Trophoblast cell (in vitro differentiated cells and primary cell): ENCODE data around the gene DPYD.

ENCODE experiments used
- DNase-seq, 2 donors: peaks; one replicate each; pipeline ENCODE4 v3.0.0-alpha.2; 2016
- H2AFZ ChIP-seq: 2 replicates; pipeline ENCODE4 v1.6.1; 2013; ENCODE audit warnings: low read length, moderate library complexity, mild to moderate bottlenecking; ENCODE audit not compliant: insufficient read depth, poor library complexity
- H2AK5ac ChIP-seq: 2 replicates; pipeline ENCODE4 v1.6.1; 2013; ENCODE audit warnings: mild to moderate bottlenecking, low read length
- H2BK120ac ChIP-seq: 2 replicates; pipeline ENCODE4 v1.6.1; 2013; ENCODE audit warnings: low read length, mild to moderate bottlenecking, moderate library complexity; ENCODE audit not compliant: insufficient read depth, poor library complexity
- H2BK12ac ChIP-seq: 2 replicates; pipeline ENCODE4 v1.6.1; 2013; ENCODE audit warnings: mild to moderate bottlenecking, low read length, moderate library complexity
- H2BK5ac ChIP-seq: 2 replicates; pipeline ENCODE4 v1.6.1; 2013; ENCODE audit warnings: low read length, low read depth, moderate library complexity, mild to moderate bottlenecking; ENCODE audit not compliant: poor library complexity
- H3K14ac ChIP-seq: 2 replicates; pipeline ENCODE4 v1.6.1; 2013; ENCODE audit warnings: mild to moderate bottlenecking, low read length
- H3K18ac ChIP-seq: 2 replicates; pipeline ENCODE4 v1.6.1; 2013; ENCODE audit warnings: mild to moderate bottlenecking, low read length
- H3K23ac ChIP-seq: 2 replicates; pipeline ENCODE4 v1.6.1; 2013; ENCODE audit warnings: low read length
- H3K27ac ChIP-seq: 2 replicates; pipeline ENCODE4 v1.5.1; 2013; ENCODE audit warnings: low read depth, mild to moderate bottlenecking, inconsistent platforms, low read length, moderate library complexity
- H3K27me3 ChIP-seq: 2 replicates; pipeline ENCODE4 v1.6.1; 2013; ENCODE audit warnings: inconsistent platforms, mild to moderate bottlenecking, low read length, moderate library complexity; ENCODE audit not compliant: insufficient read depth
- H3K36me3 ChIP-seq, 2 experiments: 1 replicate in 1 of 2; 2 replicates in 1 of 2; pipeline ENCODE4 v1.6.1; 2013; ENCODE audit warnings: low read length in 2 of 2, mild to moderate bottlenecking in 2 of 2, moderate library complexity in 1 of 2; ENCODE audit not compliant: insufficient read depth in 2 of 2, control insufficient read depth in 1 of 2
- H3K4ac ChIP-seq: 2 replicates; pipeline ENCODE4 v1.6.1; 2013; ENCODE audit warnings: low read depth, mild to moderate bottlenecking, low read length, moderate library complexity
- H3K4me1 ChIP-seq, 2 experiments: 1 replicate in 1 of 2; 2 replicates in 1 of 2; pipeline ENCODE4 v1.6.1; 2013; ENCODE audit warnings: low read length in 2 of 2, mild to moderate bottlenecking in 2 of 2, moderate library complexity in 1 of 2; ENCODE audit not compliant: insufficient read depth in 2 of 2, control insufficient read depth in 1 of 2
- H3K4me2 ChIP-seq: 2 replicates; pipeline ENCODE4 v1.6.1; 2013; ENCODE audit warnings: inconsistent platforms, mild to moderate bottlenecking, low read length, moderate library complexity
- H3K4me3 ChIP-seq: 2 replicates; pipeline ENCODE4 v1.5.1; 2013; ENCODE audit warnings: mild to moderate bottlenecking, low read depth, low read length, inconsistent platforms
- H3K79me1 ChIP-seq: one replicate; pipeline ENCODE4 v1.6.1; 2013; ENCODE audit warnings: low read length
- H3K79me2 ChIP-seq: 2 replicates; pipeline ENCODE4 v1.6.1; 2013; ENCODE audit warnings: low read length, mild to moderate bottlenecking; ENCODE audit not compliant: control insufficient read depth, insufficient read depth, poor library complexity
- H3K9ac ChIP-seq: 2 replicates; pipeline ENCODE4 v1.6.1; 2013; ENCODE audit warnings: mild to moderate bottlenecking, low read length
- H3K9me3 ChIP-seq: 2 replicates; pipeline ENCODE4 v1.6.1; 2013; ENCODE audit warnings: low read depth, mild to moderate bottlenecking, control low read depth, inconsistent platforms, low read length; ENCODE audit not compliant: insufficient read depth
- H4K12ac ChIP-seq: 2 replicates; pipeline ENCODE4 v1.6.1; 2013; ENCODE audit warnings: low read depth, mild to moderate bottlenecking, low read length, moderate library complexity
- H4K8ac ChIP-seq: 2 replicates; pipeline ENCODE4 v1.6.1; 2013; ENCODE audit warnings: low read depth, mild to moderate bottlenecking, low read length, moderate library complexity
- H4K91ac ChIP-seq: one replicate; pipeline ENCODE4 v1.6.1; 2013; ENCODE audit warnings: low read depth, mild to moderate bottlenecking, low read length, moderate library complexity
- WGBS: extraction: QIAGEN DNeasy Blood & Tissue Kit; methylation state at CpG from one replicate; pipeline ENCODE4 v1.1.7; 2013; ENCODE audit warnings: missing lambda C conversion rate; ENCODE audit not compliant: insufficient read length, insufficient coverage; ENCODE audit errors: extremely low coverage; 5-methylcytosine and 5-hydroxymethylcytosine counted together

Gene DPYD

GRCh38 chr1:97277891-97278654 is 642.8 kb downstream of the DPYD start:
- Histone ChIP-seq H3K23ac (no peak overlapping the region), H3K18ac (no peak overlapping the region), H3K9me3 (no peaks in the 10 kb centered on the region), H4K12ac (no peak overlapping the region), H4K8ac (no peak overlapping the region), H3K4me1 (no peaks in the 10 kb centered on the region), H3K27me3 (no peaks in the 10 kb centered on the region), H3K79me2 (no peaks in the 10 kb centered on the region), H4K91ac (no peak overlapping the region), H2BK12ac (no peak overlapping the region), H3K4ac (no peak overlapping the region), H2AK5ac (no peak overlapping the region), H2BK5ac (no peak overlapping the region), H3K79me1 (no peaks in the 10 kb centered on the region), H3K36me3 (no peaks in the 10 kb centered on the region), H3K4me3 (no peak overlapping the region), H2AFZ (no peak overlapping the region), H2BK120ac (no peak overlapping the region), H3K9ac (no peak overlapping the region), H3K4me2 (no peak overlapping the region), H3K27ac (no peak overlapping the region), H3K14ac (no peak overlapping the region)
- DNase-seq: no peak
- no CpG with 5 or more reads among the region's 2 CpGs for WGBS

GRCh38 chr1:97271916-97272788 is 648.7 kb downstream of the DPYD start:
- Histone ChIP-seq H2AK5ac (no peak overlapping the region), H4K91ac (no peak overlapping the region), H3K9ac (no peak overlapping the region), H3K18ac (no peak overlapping the region), H3K4me3 (no peak overlapping the region), H3K9me3 (no peaks in the 10 kb centered on the region), H3K4me1 (no peaks in the 10 kb centered on the region), H2BK12ac (no peak overlapping the region), H2BK5ac (no peak overlapping the region), H3K4me2 (no peak overlapping the region), H3K79me1 (no peaks in the 10 kb centered on the region), H3K27me3 (no peaks in the 10 kb centered on the region), H3K4ac (no peak overlapping the region), H3K79me2 (no peaks in the 10 kb centered on the region), H4K8ac (no peak overlapping the region), H2BK120ac (no peak overlapping the region), H3K27ac (no peak overlapping the region), H3K23ac (no peak overlapping the region), H3K14ac (no peak overlapping the region), H4K12ac (no peak overlapping the region), H2AFZ (no peak overlapping the region), H3K36me3 (no peaks in the 10 kb centered on the region)
- WGBS: no CpG with 5 or more reads among the region's 6 CpGs
- DNase-seq: no peak

- H3K79me2 ChIP-seq: no peaks in the 10 kb centered on the region
- H3K18ac ChIP-seq: no peak overlapping the region
- H3K4me1 ChIP-seq: no peaks in the 10 kb centered on the region
- no peak overlapping the region for H2AFZ ChIP-seq
- H4K91ac ChIP-seq: no peak overlapping the region
- WGBS: no CpG with 5 or more reads among the region's 3 CpGs
- no peak overlapping the region for H4K12ac ChIP-seq
- H3K27ac ChIP-seq: no peak overlapping the region
- H2BK120ac ChIP-seq: no peak overlapping the region
- H3K23ac ChIP-seq: no peak overlapping the region
- no peak overlapping the region for H2AK5ac ChIP-seq
- no peak for DNase-seq
- no peak overlapping the region for H3K4me3 ChIP-seq
- H3K14ac ChIP-seq: no peak overlapping the region
- H3K9me3 ChIP-seq: no peaks in the 10 kb centered on the region
- H3K79me1 ChIP-seq: no peaks in the 10 kb centered on the region
- H3K36me3 ChIP-seq: no peaks in the 10 kb centered on the region
- no peak overlapping the region for H2BK12ac ChIP-seq
- no peaks in the 10 kb centered on the region for H3K27me3 ChIP-seq
- H3K9ac ChIP-seq: no peak overlapping the region
- no peak overlapping the region for H3K4me2 ChIP-seq
- no peak overlapping the region for H2BK5ac ChIP-seq
- no peak overlapping the region for H4K8ac ChIP-seq
- no peak overlapping the region for H3K4ac ChIP-seq
Measured at GRCh38 chr1:97270508-97271307, 650.1 kb downstream of the DPYD start.

GRCh38 chr1:97265630-97266029 is 655.2 kb downstream of the DPYD start:
- Histone ChIP-seq H3K36me3 (no peaks in the 10 kb centered on the region), H3K27ac (no peak overlapping the region), H3K4ac (no peak overlapping the region), H3K9me3 (no peaks in the 10 kb centered on the region), H2BK5ac (no peak overlapping the region), H3K27me3 (no peaks in the 10 kb centered on the region), H2AK5ac (no peak overlapping the region), H3K4me3 (no peak overlapping the region), H4K91ac (no peak overlapping the region), H4K8ac (no peak overlapping the region), H2AFZ (no peak overlapping the region), H3K79me2 (no peaks in the 10 kb centered on the region), H3K4me2 (no peak overlapping the region), H3K79me1 (no peaks in the 10 kb centered on the region), H2BK120ac (no peak overlapping the region), H2BK12ac (no peak overlapping the region), H3K23ac (no peak overlapping the region), H3K9ac (no peak overlapping the region), H3K4me1 (no peaks in the 10 kb centered on the region), H3K18ac (no peak overlapping the region), H4K12ac (no peak overlapping the region), H3K14ac (no peak overlapping the region)
- DNase-seq: no peak
